H9 (cell line): ENCODE results near the gene NAPEPLD. TPM values are rescaled to one million over a fixed set of nuclear protein-coding genes. Genes with fewer than 3 reads are reported as not detected.

Experiments used
- DNase-seq: peaks from one replicate; pipeline ENCODE4 v3.0.0-alpha.2; 2017
- H2AFZ ChIP-seq: one replicate; pipeline ENCODE4 v1.6.1; 2013; ENCODE audit warnings: mild to moderate bottlenecking, low read length, control low read depth, moderate library complexity
- H2AK5ac ChIP-seq: 2 replicates; pipeline ENCODE4 v1.6.1; 2013; ENCODE audit warnings: low read length, control low read depth, mixed read lengths; ENCODE audit not compliant: insufficient read length
- H2BK120ac ChIP-seq: one replicate; pipeline ENCODE4 v1.6.1; 2013; ENCODE audit warnings: low read depth, mild to moderate bottlenecking, low read length, control low read depth, inconsistent platforms; ENCODE audit not compliant: poor library complexity, severe bottlenecking
- H2BK12ac ChIP-seq: 2 replicates; pipeline ENCODE4 v1.6.1; 2013; ENCODE audit warnings: low read length, control low read depth, mixed read lengths, low read depth; ENCODE audit not compliant: insufficient read length
- H2BK15ac ChIP-seq: 2 replicates; pipeline ENCODE4 v1.6.1; 2013; ENCODE audit warnings: low read depth, low read length, control low read depth
- H2BK20ac ChIP-seq: one replicate; pipeline ENCODE4 v1.6.1; 2013; ENCODE audit warnings: low read depth, mild to moderate bottlenecking, low read length, control low read depth, inconsistent platforms; ENCODE audit not compliant: poor library complexity, severe bottlenecking
- H2BK5ac ChIP-seq: 2 replicates; pipeline ENCODE4 v1.6.1; 2013; ENCODE audit warnings: low read length, control low read depth, mixed read lengths; ENCODE audit not compliant: insufficient read length
- H3K14ac ChIP-seq: 2 replicates; pipeline ENCODE4 v1.6.1; 2013; ENCODE audit warnings: low read length, control low read depth; ENCODE audit not compliant: insufficient read depth
- H3K18ac ChIP-seq: 2 replicates; pipeline ENCODE4 v1.6.1; 2013; ENCODE audit warnings: low read depth, mild to moderate bottlenecking, mixed read lengths, low read length, control low read depth; ENCODE audit not compliant: insufficient read length
- H3K23ac ChIP-seq: 2 replicates; pipeline ENCODE4 v1.6.1; 2013; ENCODE audit warnings: low read length, control low read depth, mixed read lengths, low read depth; ENCODE audit not compliant: insufficient read length
- H3K23me2 ChIP-seq: 2 replicates; pipeline ENCODE4 v1.6.1; 2013; ENCODE audit warnings: low read depth, mild to moderate bottlenecking, mixed read lengths, low read length, control low read depth; ENCODE audit not compliant: insufficient read length, poor library complexity, severe bottlenecking
- H3K27ac ChIP-seq: 2 replicates; pipeline ENCODE4 v1.5.1; 2013; ENCODE audit warnings: low read length, control low read depth, mixed read lengths, low read depth; ENCODE audit not compliant: insufficient read length
- H3K27me3 ChIP-seq: 2 replicates; pipeline ENCODE4 v1.6.1; 2013; ENCODE audit warnings: low read length, control low read depth, inconsistent platforms; ENCODE audit not compliant: insufficient read depth
- H3K4ac ChIP-seq: 2 replicates; pipeline ENCODE4 v1.6.1; 2013; ENCODE audit warnings: low read depth, mild to moderate bottlenecking, control low read depth, inconsistent platforms, low read length, moderate library complexity
- H3K4me1 ChIP-seq: 2 replicates; pipeline ENCODE4 v1.6.1; 2013; ENCODE audit warnings: low read length, control low read depth, inconsistent platforms; ENCODE audit not compliant: insufficient read depth
- H3K4me2 ChIP-seq: 2 replicates; pipeline ENCODE4 v1.6.1; 2013; ENCODE audit warnings: low read length, control low read depth, mixed read lengths; ENCODE audit not compliant: insufficient read length, insufficient read depth
- H3K56ac ChIP-seq: 2 replicates; pipeline ENCODE4 v1.6.1; 2013; ENCODE audit warnings: low read depth, mild to moderate bottlenecking, mixed read lengths, low read length, control low read depth; ENCODE audit not compliant: insufficient read length
- H3K79me1 ChIP-seq: 2 replicates; pipeline ENCODE4 v1.6.1; 2013; ENCODE audit warnings: low read depth, mild to moderate bottlenecking, moderate library complexity, low read length, control low read depth, inconsistent platforms; ENCODE audit not compliant: insufficient read depth, poor library complexity, severe bottlenecking
- H3K79me2 ChIP-seq: 2 replicates; pipeline ENCODE4 v1.6.1; 2013; ENCODE audit warnings: low read length, control low read depth, inconsistent platforms; ENCODE audit not compliant: insufficient read depth
- H3K9ac ChIP-seq: 2 replicates; pipeline ENCODE4 v1.6.1; 2013; ENCODE audit warnings: low read length, control low read depth, mixed read lengths; ENCODE audit not compliant: insufficient read length; ENCODE audit errors: extremely low read depth
- H3K9me3 ChIP-seq: one replicate; pipeline ENCODE4 v1.6.1; 2013; ENCODE audit warnings: low read depth, low read length, inconsistent platforms; ENCODE audit not compliant: control insufficient read depth
- H3T11ph ChIP-seq: one replicate; pipeline ENCODE4 v1.6.1; 2013; ENCODE audit warnings: mild to moderate bottlenecking, low read length, control low read depth, inconsistent platforms
- H4K20me1 ChIP-seq: one replicate; pipeline ENCODE4 v1.6.1; 2013; ENCODE audit not compliant: control insufficient read depth, insufficient read length, insufficient read depth
- H4K5ac ChIP-seq: 2 replicates; pipeline ENCODE4 v1.6.1; 2013; ENCODE audit warnings: low read depth, mild to moderate bottlenecking, mixed read lengths, low read length, control low read depth; ENCODE audit not compliant: insufficient read length
- H4K8ac ChIP-seq: replicated peaks from 2 replicates; pipeline ENCODE4 v1.6.1; 2013; ENCODE audit warnings: low read length, control low read depth, mixed read lengths, low read depth; ENCODE audit not compliant: insufficient read length
- H4K91ac ChIP-seq: 2 replicates; pipeline ENCODE4 v1.6.1; 2013; ENCODE audit warnings: low read depth, mild to moderate bottlenecking, moderate library complexity, mixed read lengths, low read length, control low read depth; ENCODE audit not compliant: insufficient read length
- H3K27ac Mint-ChIP-seq, 3 experiments: 2 replicates in 2 of 3; 3 replicates in 1 of 3; pipeline ENCODE4 v1.8.0; 2020 to 2021; ENCODE audit warnings: mixed read lengths in 3 of 3, mild to moderate bottlenecking in 1 of 3, moderate library complexity in 1 of 3
- H3K27me3 Mint-ChIP-seq: 2 replicates; pipeline ENCODE4 v1.8.0; 2021; ENCODE audit warnings: low read depth, mild to moderate bottlenecking, moderate library complexity, mixed read lengths
- H3K36me3 Mint-ChIP-seq, 3 experiments: 2 replicates in 2 of 3; 3 replicates in 1 of 3; pipeline ENCODE4 v1.8.0; 2020 to 2021; ENCODE audit warnings: low read depth in 3 of 3, mixed read lengths in 3 of 3; ENCODE audit not compliant: insufficient read depth in 1 of 3
- H3K4me1 Mint-ChIP-seq, 2 experiments: 2 replicates each; pipeline ENCODE4 v1.8.0; 2020; ENCODE audit warnings: mixed read lengths in 2 of 2
- H3K4me3 Mint-ChIP-seq, 2 experiments: 2 replicates in 1 of 2; 3 replicates in 1 of 2; pipeline ENCODE4 v1.8.0; 2020 to 2021; ENCODE audit warnings: mild to moderate bottlenecking in 2 of 2, mixed read lengths in 2 of 2, moderate library complexity in 1 of 2
- H3K9me3 Mint-ChIP-seq, 2 experiments: 2 replicates in 1 of 2; 3 replicates in 1 of 2; pipeline ENCODE4 v1.8.0; 2020; ENCODE audit warnings: mild to moderate bottlenecking in 2 of 2, mixed read lengths in 2 of 2, moderate library complexity in 1 of 2
- WGBS: extraction: QIAGEN DNeasy Blood & Tissue Kit; methylation state at CpG from one replicate; pipeline ENCODE4 v1.1.7; 2013; ENCODE audit warnings: missing lambda C conversion rate, low lambda C conversion rate, mixed read lengths; ENCODE audit not compliant: insufficient read length; ENCODE audit errors: extremely low coverage; 5-methylcytosine and 5-hydroxymethylcytosine counted together
- total RNA-seq: library from RNA; stranded (reverse); gene quantifications from 2 replicates; pipeline ENCODE4 v1.2.1, GENCODE V29; 2021
- TF ChIP-seq, protein P1 (sequence below): fragments of 200-600 bp; sonication (generic); conservative IDR thresholded peaks from 3 replicates; pipeline ENCODE4 v1.8.0; 2021; ENCODE audit warnings: antibody characterized with exemption, mild to moderate bottlenecking

Gene NAPEPLD
- total RNA-seq, 1 experiment from 2014 or later = 9.3 TPM

DNA sequence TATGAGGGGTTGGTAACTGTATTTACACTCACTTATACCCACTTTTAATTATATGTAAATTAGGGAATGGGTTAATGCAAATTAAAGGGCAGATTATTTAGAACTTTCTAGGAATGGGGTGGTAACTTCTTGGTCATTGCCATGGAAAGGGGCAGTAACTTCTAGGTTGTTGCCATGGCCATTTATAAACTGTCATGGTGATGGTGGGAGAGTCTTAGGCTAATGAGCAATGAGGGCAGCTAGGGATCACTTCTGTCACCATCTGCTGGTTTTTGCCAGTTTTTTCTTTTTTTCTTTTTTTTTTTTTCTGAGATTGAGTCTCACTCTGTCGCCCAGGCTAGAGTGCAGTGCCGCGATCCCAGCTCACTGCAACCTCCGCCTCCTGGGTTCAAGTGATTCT, 33.1 kb downstream of the NAPEPLD start:
- Mint-ChIP-seq H3K4me1 (no peaks in the 10 kb centered on the region), H3K9me3 (peaks cover 0 to 2% of the 10 kb centered on the region in 2 experiments; a peak in 1 of 5 replicates), H3K27me3 (no peaks in the 10 kb centered on the region), H3K4me3 (no peak overlapping the region), H3K36me3 (peaks cover 19 to 27% (median 21%) of the 10 kb centered on the region in 3 experiments; a peak in 6 of 7 replicates), H3K27ac (no peak overlapping the region)
- TF ChIP-seq, protein P1, sequence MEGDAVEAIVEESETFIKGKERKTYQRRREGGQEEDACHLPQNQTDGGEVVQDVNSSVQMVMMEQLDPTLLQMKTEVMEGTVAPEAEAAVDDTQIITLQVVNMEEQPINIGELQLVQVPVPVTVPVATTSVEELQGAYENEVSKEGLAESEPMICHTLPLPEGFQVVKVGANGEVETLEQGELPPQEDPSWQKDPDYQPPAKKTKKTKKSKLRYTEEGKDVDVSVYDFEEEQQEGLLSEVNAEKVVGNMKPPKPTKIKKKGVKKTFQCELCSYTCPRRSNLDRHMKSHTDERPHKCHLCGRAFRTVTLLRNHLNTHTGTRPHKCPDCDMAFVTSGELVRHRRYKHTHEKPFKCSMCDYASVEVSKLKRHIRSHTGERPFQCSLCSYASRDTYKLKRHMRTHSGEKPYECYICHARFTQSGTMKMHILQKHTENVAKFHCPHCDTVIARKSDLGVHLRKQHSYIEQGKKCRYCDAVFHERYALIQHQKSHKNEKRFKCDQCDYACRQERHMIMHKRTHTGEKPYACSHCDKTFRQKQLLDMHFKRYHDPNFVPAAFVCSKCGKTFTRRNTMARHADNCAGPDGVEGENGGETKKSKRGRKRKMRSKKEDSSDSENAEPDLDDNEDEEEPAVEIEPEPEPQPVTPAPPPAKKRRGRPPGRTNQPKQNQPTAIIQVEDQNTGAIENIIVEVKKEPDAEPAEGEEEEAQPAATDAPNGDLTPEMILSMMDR = no peak
- Histone ChIP-seq H2BK20ac (no peak overlapping the region), H3K79me1 (no peaks in the 10 kb centered on the region), H3K56ac (no peak overlapping the region), H4K5ac (no peak overlapping the region), H3K18ac (no peak overlapping the region), H3K9ac (no peak overlapping the region), H3K23me2 (no peaks in the 10 kb centered on the region), H3K14ac (no peak overlapping the region), H2BK12ac (no peak overlapping the region), H3K4me1 (no peaks in the 10 kb centered on the region), H3K9me3 (no peaks in the 10 kb centered on the region), H4K20me1 (no peaks in the 10 kb centered on the region), H4K8ac (no peak overlapping the region), H2BK5ac (no peak overlapping the region), H3K4ac (no peak overlapping the region), H2AFZ (no peak overlapping the region), H2BK15ac (no peak overlapping the region), H4K91ac (no peak overlapping the region), H3K23ac (no peak overlapping the region), H3K4me2 (no peak overlapping the region), H2AK5ac (no peak overlapping the region), H3K79me2 (no peaks in the 10 kb centered on the region), H3T11ph (no peak overlapping the region), H2BK120ac (no peak overlapping the region), H3K27ac (no peak overlapping the region), H3K27me3 (no peaks in the 10 kb centered on the region)
- DNase-seq = no peak
- WGBS = no CpG with 5 or more reads among the region's 4 CpGs
